OCI-LY1 (cell line): Measurements from ENCODE around the gene FUT1.

Experiments used
- CTCF ChIP-seq: fragments of 200-600 bp; sonication (generic), shearing (Covaris generic); IDR thresholded peaks from 2 replicates; pipeline ENCODE4 v1.5.1; 2017; ENCODE audit warnings: mild to moderate bottlenecking, antibody characterized with exemption, low read length, moderate library complexity, mixed read lengths
- EZH2 ChIP-seq: fragments of 200-600 bp; sonication (generic), shearing (Covaris generic); IDR thresholded peaks from 2 replicates; pipeline ENCODE4 v1.8.0; 2017; ENCODE audit warnings: borderline replicate concordance, mixed run types, mild to moderate bottlenecking, antibody characterized with exemption, low read length, moderate library complexity, mixed read lengths

DNA sequence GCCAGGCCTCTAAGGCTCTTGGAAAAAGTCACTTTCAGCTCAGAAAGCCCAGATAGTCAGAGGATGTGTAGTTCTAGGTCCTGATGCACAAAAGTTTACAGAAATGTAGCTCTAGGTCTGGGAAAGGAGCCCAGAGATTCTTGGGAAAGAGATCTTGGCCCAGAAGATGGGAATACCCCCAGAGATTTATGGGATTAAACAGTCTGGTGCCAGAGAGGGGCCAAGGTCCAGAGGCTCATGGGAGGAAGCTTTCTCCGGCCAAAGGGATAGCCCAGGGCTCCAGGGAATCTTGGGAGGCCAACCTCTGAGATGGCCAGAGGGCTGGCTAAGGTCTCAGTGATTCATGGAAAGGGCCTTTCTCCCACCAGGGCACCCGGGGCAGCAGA lies 43.2 kb upstream of the FUT1 start:
- TF ChIP-seq EZH2 (no peak), CTCF (no peak)
